Endodermal cell (in vitro differentiated cells): Measurements from ENCODE around the gene TLE1. TPM values are rescaled to one million over a fixed set of nuclear protein-coding genes. Genes with fewer than 3 reads are reported as not detected.

ENCODE experiments used
- DNase-seq: peaks from one replicate; pipeline ENCODE4 v3.0.0-alpha.2; 2017
- H3K27ac ChIP-seq: 2 replicates; pipeline ENCODE4 v1.5.1; 2013; ENCODE audit warnings: mild to moderate bottlenecking, low read depth, low read length, moderate library complexity
- H3K27me3 ChIP-seq: 2 replicates; pipeline ENCODE4 v1.6.1; 2013; ENCODE audit warnings: mild to moderate bottlenecking, low read length, moderate library complexity; ENCODE audit not compliant: insufficient read depth, control insufficient read depth, poor library complexity, severe bottlenecking
- H3K36me3 ChIP-seq: 2 replicates; pipeline ENCODE4 v1.7.0; 2013; ENCODE audit warnings: mild to moderate bottlenecking, low read length, moderate library complexity; ENCODE audit not compliant: control insufficient read depth, insufficient read depth
- H3K4me1 ChIP-seq: one replicate; pipeline ENCODE4 v1.7.0; 2013; ENCODE audit warnings: low read length; ENCODE audit not compliant: control insufficient read depth, insufficient read depth
- H3K4me3 ChIP-seq: 2 replicates; pipeline ENCODE4 v1.5.1; 2013; ENCODE audit warnings: mild to moderate bottlenecking, low read length, moderate library complexity
- H3K9ac ChIP-seq: 2 replicates; pipeline ENCODE4 v1.6.1; 2013; ENCODE audit warnings: mild to moderate bottlenecking, low read length, moderate library complexity; ENCODE audit not compliant: poor library complexity, severe bottlenecking; ENCODE audit errors: extremely low read depth
- H3K9me3 ChIP-seq: 2 replicates; pipeline ENCODE4 v1.6.1; 2013; ENCODE audit warnings: mild to moderate bottlenecking, low read length, moderate library complexity; ENCODE audit not compliant: control insufficient read depth
- H3K27ac Mint-ChIP-seq: 2 replicates; pipeline ENCODE4 v1.8.0; 2020; ENCODE audit warnings: mixed read lengths
- H3K27me3 Mint-ChIP-seq: 2 replicates; pipeline ENCODE4 v1.8.0; 2021; ENCODE audit warnings: mild to moderate bottlenecking, mixed read lengths; ENCODE audit not compliant: insufficient read depth
- H3K36me3 Mint-ChIP-seq: 2 replicates; pipeline ENCODE4 v1.8.0; 2020; ENCODE audit warnings: low read depth, mixed read lengths
- H3K4me1 Mint-ChIP-seq: 2 replicates; pipeline ENCODE4 v1.8.0; 2020; ENCODE audit warnings: mixed read lengths
- H3K4me3 Mint-ChIP-seq: 2 replicates; pipeline ENCODE4 v1.8.0; 2020; ENCODE audit warnings: mild to moderate bottlenecking, moderate library complexity, mixed read lengths
- H3K9me3 Mint-ChIP-seq: 2 replicates; pipeline ENCODE4 v1.8.0; 2020; ENCODE audit warnings: mild to moderate bottlenecking, mixed read lengths
- CTCF ChIP-seq: fragments of 200-600 bp; sonication (generic); conservative IDR thresholded peaks from 2 replicates; pipeline ENCODE4 v1.5.0; 2021; ENCODE audit warnings: antibody characterized with exemption, mild to moderate bottlenecking
- WGBS, 2 experiments: methylation state at CpG; one replicate each; pipeline versions ENCODE4 v1.1.5 to v1.1.7; 2013; ENCODE audit warnings: missing lambda C conversion rate in 2 of 2, mixed read lengths in 1 of 2; ENCODE audit not compliant: insufficient coverage in 1 of 2, insufficient read length in 1 of 2; 5-methylcytosine and 5-hydroxymethylcytosine counted together
- total RNA-seq, 2 donors: library from RNA; stranded (reverse); fragmentation: NEBNext Ultra II Directional in 1 of 2; extraction: Animal tissue kit (Norgen Biotek cat#: 25700) in 1 of 2; gene quantifications; 2 replicates in 1 of 2; 3 replicates in 1 of 2; pipeline ENCODE4 v1.2.1, GENCODE V29; 2021

The TLE1 gene
- total RNA-seq, 2 donors from 2014 or later: 49.7 to 73.5 TPM

- Mint-ChIP-seq H3K4me1 (peaks cover 26% of the 10 kb centered on the region), H3K36me3 (peaks cover 56% of the 10 kb centered on the region), H3K27ac (no peak overlapping the region), H3K27me3 (no peaks in the 10 kb centered on the region), H3K9me3 (no peaks in the 10 kb centered on the region), H3K4me3 (no peak overlapping the region)
- Histone ChIP-seq H3K9ac (no peak overlapping the region), H3K4me1 (peaks cover 13% of the 10 kb centered on the region), H3K9me3 (no peaks in the 10 kb centered on the region), H3K27me3 (no peaks in the 10 kb centered on the region), H3K36me3 (peaks cover 64% of the 10 kb centered on the region), H3K4me3 (no peak overlapping the region), H3K27ac (no peak overlapping the region)
- no peak for DNase-seq
- WGBS, 2 experiments: 96% methylated on average over 1 of the region's 1 CpG; no CpG with 5 or more reads in 1 of the 2 experiments
- no peak for TF ChIP-seq CTCF
These were observed 70.4 kb downstream of the TLE1 start for GRCh38 chr9:81618923-81619322.

- peaks cover 81% of the 10 kb centered on the region for H3K36me3 Mint-ChIP-seq
- no peaks in the 10 kb centered on the region for H3K4me1 ChIP-seq
- H3K9me3 ChIP-seq: no peaks in the 10 kb centered on the region
- H3K27ac Mint-ChIP-seq: no peak overlapping the region
- H3K4me1 Mint-ChIP-seq: peaks cover 2% of the 10 kb centered on the region
- DNase-seq: no peak
- no peaks in the 10 kb centered on the region for H3K9me3 Mint-ChIP-seq
- H3K9ac ChIP-seq: no peak overlapping the region
- H3K4me3 Mint-ChIP-seq: no peak overlapping the region
- TF ChIP-seq CTCF: no peak
- H3K4me3 ChIP-seq: no peak overlapping the region
- 99 to 100% methylated on average over 2 to 4 of the region's 4 CpGs for WGBS, 2 experiments
- no peaks in the 10 kb centered on the region for H3K27me3 ChIP-seq
- peaks cover 82% of the 10 kb centered on the region for H3K36me3 ChIP-seq
- H3K27ac ChIP-seq: no peak overlapping the region
- H3K27me3 Mint-ChIP-seq: no peaks in the 10 kb centered on the region
These were observed 73.2 kb downstream of the TLE1 start for GRCh38 chr9:81616141-81616540.

- no peaks in the 10 kb centered on the region for H3K27me3 ChIP-seq
- no peak overlapping the region for H3K4me3 Mint-ChIP-seq
- H3K36me3 Mint-ChIP-seq: peaks cover 84% of the 10 kb centered on the region
- H3K4me3 ChIP-seq: no peak overlapping the region
- H3K9ac ChIP-seq: no peak overlapping the region
- H3K27ac ChIP-seq: no peak overlapping the region
- H3K27me3 Mint-ChIP-seq: no peaks in the 10 kb centered on the region
- H3K9me3 ChIP-seq: no peaks in the 10 kb centered on the region
- H3K27ac Mint-ChIP-seq: no peak overlapping the region
- no peaks in the 10 kb centered on the region for H3K4me1 ChIP-seq
- H3K9me3 Mint-ChIP-seq: no peaks in the 10 kb centered on the region
- 96% methylated on average over 5 to 6 of the region's 6 CpGs for WGBS, 2 experiments
- peaks cover 11% of the 10 kb centered on the region for H3K4me1 Mint-ChIP-seq
- no peak for DNase-seq
- peaks cover 82% of the 10 kb centered on the region for H3K36me3 ChIP-seq
- TF ChIP-seq CTCF: no peak
These were observed 75.0 kb downstream of the TLE1 start for GRCh38 chr9:81614335-81614734.
